OCI-LY1 (cell line): ENCODE results near the gene SIAE.

ENCODE experiments used
- EZH2 ChIP-seq: fragments of 200-600 bp; sonication (generic), shearing (Covaris generic); IDR thresholded peaks from 2 replicates; pipeline ENCODE4 v1.8.0; 2017; ENCODE audit warnings: borderline replicate concordance, mixed run types, mild to moderate bottlenecking, antibody characterized with exemption, low read length, moderate library complexity, mixed read lengths
- TF ChIP-seq, protein P1 (sequence below): fragments of 200-600 bp; sonication (generic), shearing (Covaris generic); IDR thresholded peaks from 2 replicates; pipeline ENCODE4 v1.5.1; 2017; ENCODE audit warnings: mild to moderate bottlenecking, antibody characterized with exemption, low read length, moderate library complexity, mixed read lengths

DNA sequence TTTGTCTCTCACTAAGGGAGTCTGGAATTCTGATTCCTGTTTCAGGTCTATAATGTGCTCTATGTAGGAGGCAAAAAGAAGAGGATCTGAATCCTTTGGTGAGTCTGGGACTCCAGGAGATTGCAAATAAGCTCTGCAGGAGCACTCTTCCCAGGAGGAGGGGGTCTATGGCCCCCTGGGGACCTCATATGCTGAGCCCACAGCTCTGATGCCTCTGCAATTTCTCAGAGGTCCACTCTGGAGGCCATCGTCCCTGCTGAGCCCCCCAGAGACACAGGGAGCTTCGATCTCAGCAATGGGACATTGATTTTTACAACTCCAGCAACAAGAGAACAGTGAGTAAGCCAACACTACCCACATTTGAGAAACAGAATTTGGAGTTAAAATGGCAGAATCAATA is 46.0 kb upstream of the SIAE start:
- no peak for TF ChIP-seq EZH2
- TF ChIP-seq, protein P1, sequence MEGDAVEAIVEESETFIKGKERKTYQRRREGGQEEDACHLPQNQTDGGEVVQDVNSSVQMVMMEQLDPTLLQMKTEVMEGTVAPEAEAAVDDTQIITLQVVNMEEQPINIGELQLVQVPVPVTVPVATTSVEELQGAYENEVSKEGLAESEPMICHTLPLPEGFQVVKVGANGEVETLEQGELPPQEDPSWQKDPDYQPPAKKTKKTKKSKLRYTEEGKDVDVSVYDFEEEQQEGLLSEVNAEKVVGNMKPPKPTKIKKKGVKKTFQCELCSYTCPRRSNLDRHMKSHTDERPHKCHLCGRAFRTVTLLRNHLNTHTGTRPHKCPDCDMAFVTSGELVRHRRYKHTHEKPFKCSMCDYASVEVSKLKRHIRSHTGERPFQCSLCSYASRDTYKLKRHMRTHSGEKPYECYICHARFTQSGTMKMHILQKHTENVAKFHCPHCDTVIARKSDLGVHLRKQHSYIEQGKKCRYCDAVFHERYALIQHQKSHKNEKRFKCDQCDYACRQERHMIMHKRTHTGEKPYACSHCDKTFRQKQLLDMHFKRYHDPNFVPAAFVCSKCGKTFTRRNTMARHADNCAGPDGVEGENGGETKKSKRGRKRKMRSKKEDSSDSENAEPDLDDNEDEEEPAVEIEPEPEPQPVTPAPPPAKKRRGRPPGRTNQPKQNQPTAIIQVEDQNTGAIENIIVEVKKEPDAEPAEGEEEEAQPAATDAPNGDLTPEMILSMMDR, result no peak
